Uterus (tissue), 2 donors: Measurements from ENCODE around the gene IL6ST.

Source experiments
- CTCF ChIP-seq, 4 experiments: fragments of 200-600 bp in 2 of 4; fragments of 450-650 bp in 2 of 4; sonication (generic) in 2 of 4; IDR thresholded peaks; one replicate each; pipeline ENCODE4 v1.5.1; 2016 to 2019; ENCODE audit warnings: antibody characterized with exemption in 4 of 4, mild to moderate bottlenecking in 2 of 4, moderate library complexity in 1 of 4
- POLR2A ChIP-seq, 2 donors: fragments of 450-650 bp; IDR thresholded peaks; one replicate each; pipeline ENCODE4 v1.6.1; 2016; ENCODE audit warnings: antibody characterized with exemption in 2 of 2, mild to moderate bottlenecking in 1 of 2, moderate library complexity in 1 of 2

- TF ChIP-seq CTCF (IDR thresholded peaks at IDR 0.05) = no peak
- no peak for TF ChIP-seq POLR2A (IDR thresholded peaks at IDR 0.05)
Measured at GRCh38 chr5:55888205-55888604, 106.6 kb downstream of the IL6ST start.
